Body of pancreas (tissue), 4 donors: ENCODE results near the gene PDZD2.

Source experiments
- CTCF ChIP-seq, 7 experiments: fragments of 450-650 bp in 4 of 7; fragments of 200-600 bp in 3 of 7; sonication (generic) in 3 of 7; IDR thresholded peaks; one replicate each; pipeline ENCODE4 v1.5.1; 2016 to 2019; ENCODE audit warnings: antibody characterized with exemption in 7 of 7
- POLR2A ChIP-seq, 3 donors: fragments of 450-650 bp; IDR thresholded peaks; one replicate each; pipeline ENCODE4 v1.6.1; 2016; ENCODE audit warnings: antibody characterized with exemption in 3 of 3, mild to moderate bottlenecking in 2 of 3

- no peak for TF ChIP-seq CTCF (IDR thresholded peaks at IDR 0.05)
- no peak for TF ChIP-seq POLR2A (IDR thresholded peaks at IDR 0.05)
Measured at GRCh38 chr5:32068561-32068960, 429.6 kb downstream of the PDZD2 start.
